Measurements from ENCODE around the gene AP1M2. TPM values are rescaled to one million over a fixed set of nuclear protein-coding genes. Genes with fewer than 3 reads are reported as not detected.

AP1M2 gene
- total RNA-seq, 1 experiment from 2014 or later = 146 TPM

- Histone ChIP-seq H3T11ph (ENCODE audit: low read length) (no peak overlapping the region), H3K56ac (ENCODE audit: insufficient read length, low read depth, low read length) (peak overlapping the region; percentile 28), H3K79me1 (ENCODE audit: insufficient read depth, low read depth, low read length, poor library complexity, severe bottlenecking) (no peaks in the 10 kb centered on the region), H3K9me3 (ENCODE audit: control insufficient read depth, low read depth, low read length) (no peaks in the 10 kb centered on the region), H2BK5ac (ENCODE audit: insufficient read length, low read length) (no peak overlapping the region), H3K23ac (ENCODE audit: insufficient read length, low read depth, low read length) (no peak overlapping the region), H4K5ac (ENCODE audit: insufficient read length, low read depth, low read length) (no peak overlapping the region), H3K4me2 (ENCODE audit: insufficient read depth, insufficient read length, low read length) (no peak overlapping the region), H2BK20ac (ENCODE audit: low read depth, low read length, poor library complexity, severe bottlenecking) (no peak overlapping the region), H2BK12ac (ENCODE audit: insufficient read length, low read depth, low read length) (no peak overlapping the region), H4K20me1 (ENCODE audit: control insufficient read depth, insufficient read depth, insufficient read length) (peaks cover under 1% of the 10 kb centered on the region), H2AK5ac (ENCODE audit: insufficient read length, low read length) (no peak overlapping the region), H3K4me1 (ENCODE audit: insufficient read depth, low read length) (no peaks in the 10 kb centered on the region), H2BK15ac (ENCODE audit: low read depth, low read length) (no peak overlapping the region), H3K27ac (ENCODE audit: insufficient read length, low read depth, low read length) (no peak overlapping the region), H4K8ac (replicated peaks; ENCODE audit: insufficient read length, low read depth, low read length) (no peak overlapping the region), H3K23me2 (ENCODE audit: insufficient read length, low read depth, low read length, poor library complexity, severe bottlenecking) (no peaks in the 10 kb centered on the region), H3K9ac (ENCODE audit: extremely low read depth, insufficient read length, low read length) (no peak overlapping the region), H3K18ac (ENCODE audit: insufficient read length, low read depth, low read length) (no peak overlapping the region), H3K27me3 (ENCODE audit: insufficient read depth, low read length) (no peaks in the 10 kb centered on the region), H2AFZ (ENCODE audit: low read length) (no peak overlapping the region), H3K79me2 (ENCODE audit: insufficient read depth, low read length) (no peaks in the 10 kb centered on the region), H4K91ac (ENCODE audit: insufficient read length, low read depth, low read length) (no peak overlapping the region), H3K4ac (ENCODE audit: low read depth, low read length) (no peak overlapping the region), H2BK120ac (ENCODE audit: low read depth, low read length, poor library complexity, severe bottlenecking) (no peak overlapping the region), H3K14ac (ENCODE audit: insufficient read depth, low read length) (no peak overlapping the region)
- no CpG with 5 or more reads among the region's 13 CpGs for WGBS (ENCODE audit: extremely low coverage, insufficient read length, low lambda C conversion rate)
- no peak for TF ChIP-seq CTCF (conservative IDR thresholded peaks at IDR 0.05)
- Mint-ChIP-seq H3K27ac (peak overlapping the region in 1 of 3 experiments; percentile 53; a peak in 1 of 7 replicates), H3K9me3 (no peaks in the 10 kb centered on the region), H3K27me3 (ENCODE audit: low read depth) (no peaks in the 10 kb centered on the region), H3K4me3 (no peak overlapping the region), H3K36me3 (ENCODE audit: insufficient read depth in 1 of 3, low read depth in 3 of 3) (peaks cover 36 to 92% (median 77%) of the 10 kb centered on the region in 3 experiments; a peak in 6 of 7 replicates), H3K4me1 (no peaks in the 10 kb centered on the region)
- DNase-seq = no peak
These were observed 33.9 kb downstream of the AP1M2 start for GRCh38 chr19:10553087-10553667.

All from H9 (cell line).